ENCODE data around the gene ZNF485. TPM values are rescaled to one million over a fixed set of nuclear protein-coding genes. Genes with fewer than 3 reads are reported as not detected.

ZNF485 gene
- total and polyA plus RNA-seq, 2 donors (not counting 1 experiment from before 2014, with no cell fraction given) = 1.4 to 3.5 TPM

GRCh38 chr10:43667317-43667731 lies 61.1 kb downstream of the ZNF485 start:
- H4K20me1 ChIP-seq (ENCODE audit: control insufficient read depth, extremely low read depth, insufficient read depth, low read length) = no peaks in the 10 kb centered on the region
- no peaks in the 10 kb centered on the region for H3K36me3 ChIP-seq (ENCODE audit: control insufficient read depth, insufficient read depth, low read length)
- peaks cover 8% of the 10 kb centered on the region for H3K27me3 ChIP-seq (ENCODE audit: control insufficient read depth, insufficient read depth, low read length)
- no peak overlapping the region for H3K9ac ChIP-seq (ENCODE audit: insufficient read depth, low read length)
- TF ChIP-seq EZH2 (IDR thresholded peaks at IDR 0.05; ENCODE audit: low read length, missing control alignments) = peak; percentile 36
- TF ChIP-seq CTCF (conservative IDR thresholded peaks at IDR 0.05 in 1 of 2, IDR thresholded peaks at IDR 0.05 in 1 of 2; ENCODE audit: low read depth in 1 of 2, low read length in 2 of 2) = peak; percentile 20 to 50
- no peak overlapping the region for H3K4me3 ChIP-seq (replicated peaks in 1 of 4; ENCODE audit: control extremely low read depth in 1 of 4, insufficient read depth in 1 of 4, low read depth in 3 of 4, low read length in 4 of 4)
- DNase-seq (ENCODE audit: low read depth in 2 of 2) = peak; percentile 31 to 43
- peak overlapping the region; percentile 14 for H2AFZ ChIP-seq (ENCODE audit: low read length)
- no peaks in the 10 kb centered on the region for H3K9me3 ChIP-seq (ENCODE audit: control insufficient read depth, insufficient read depth, low read depth, low read length)
- H3K4me1 ChIP-seq (ENCODE audit: control insufficient read depth, extremely low read depth, insufficient read depth, low read length) = no peaks in the 10 kb centered on the region
- H3K4me2 ChIP-seq (ENCODE audit: extremely low read depth, insufficient read depth, low read length) = peak overlapping the region; percentile 33
- no peak overlapping the region for H3K27ac ChIP-seq (ENCODE audit: insufficient read depth, low read length)
- H3K79me2 ChIP-seq (ENCODE audit: control insufficient read depth, insufficient read depth, low read length) = no peaks in the 10 kb centered on the region

Other genes starting within 250 kb of the ZNF485 start
- not detected in 2 replicates for gene FXYD4, start 234.8 kb upstream of the ZNF485 start, total RNA-seq
- not detected in 2 replicates for gene FXYD4, start 234.8 kb upstream of the ZNF485 start, polyA plus RNA-seq
- gene HNRNPF, start 197.3 kb upstream of the ZNF485 start, total RNA-seq = 217 and 293 TPM in 2 replicates
- 203 and 228 TPM in 2 replicates for gene HNRNPF, start 197.3 kb upstream of the ZNF485 start, polyA plus RNA-seq
- gene ZNF487, start 169.3 kb upstream of the ZNF485 start, total RNA-seq = 3.3 and 4.0 TPM in 2 replicates
- gene ZNF487, start 169.3 kb upstream of the ZNF485 start, polyA plus RNA-seq = 2.6 and 4.0 TPM in 2 replicates
- gene ZNF239, start 31.8 kb upstream of the ZNF485 start, total RNA-seq = 6.2 and 7.8 TPM in 2 replicates
- gene ZNF239, start 31.8 kb upstream of the ZNF485 start, polyA plus RNA-seq = 3.8 and 5.4 TPM in 2 replicates
- 60.1 and 61.9 TPM in 2 replicates for gene ZNF32, start 42.4 kb downstream of the ZNF485 start, total RNA-seq
- gene ZNF32, start 42.4 kb downstream of the ZNF485 start, polyA plus RNA-seq = 30.6 and 31.2 TPM in 2 replicates

All from fibroblast of lung (primary cell).